Central memory CD8-positive, alpha-beta T cell (primary cell): ENCODE results near the gene SRSF3.

ENCODE experiments used
- ATAC-seq: fragments of 150-1000 bp; cut with Tn5 transposase; replicated peaks from 2 replicates; pipeline ENCODE4 v1.10.0; 2022; ENCODE audit warnings: mild to moderate bottlenecking, moderate FRiP score, moderate number of reproducible peaks; ENCODE audit not compliant: poor library complexity, severe bottlenecking; ENCODE audit errors: extremely low read depth
- DNase-seq, 2 donors: peaks; one replicate each; pipeline ENCODE4 v3.0.0; 2021; ENCODE audit warnings: low spot score in 2 of 2
- H3K27ac Mint-ChIP-seq: one replicate; pipeline ENCODE4 v1.8.0; 2022; ENCODE audit warnings: low read depth, mild to moderate bottlenecking, moderate library complexity, mixed read lengths
- H3K27me3 Mint-ChIP-seq: one replicate; pipeline ENCODE4 v1.8.0; 2022; ENCODE audit warnings: mixed read lengths
- H3K36me3 Mint-ChIP-seq: one replicate; pipeline ENCODE4 v1.8.0; 2022; ENCODE audit warnings: mild to moderate bottlenecking, moderate library complexity, mixed read lengths; ENCODE audit not compliant: insufficient read depth
- H3K4me1 Mint-ChIP-seq: one replicate; pipeline ENCODE4 v1.8.0; 2022; ENCODE audit warnings: mixed read lengths
- H3K4me3 Mint-ChIP-seq: one replicate; pipeline ENCODE4 v1.8.0; 2022; ENCODE audit warnings: mild to moderate bottlenecking, moderate library complexity, mixed read lengths
- H3K9me3 Mint-ChIP-seq: one replicate; pipeline ENCODE4 v1.8.0; 2022; ENCODE audit warnings: mixed read lengths

SRSF3 gene

DNA sequence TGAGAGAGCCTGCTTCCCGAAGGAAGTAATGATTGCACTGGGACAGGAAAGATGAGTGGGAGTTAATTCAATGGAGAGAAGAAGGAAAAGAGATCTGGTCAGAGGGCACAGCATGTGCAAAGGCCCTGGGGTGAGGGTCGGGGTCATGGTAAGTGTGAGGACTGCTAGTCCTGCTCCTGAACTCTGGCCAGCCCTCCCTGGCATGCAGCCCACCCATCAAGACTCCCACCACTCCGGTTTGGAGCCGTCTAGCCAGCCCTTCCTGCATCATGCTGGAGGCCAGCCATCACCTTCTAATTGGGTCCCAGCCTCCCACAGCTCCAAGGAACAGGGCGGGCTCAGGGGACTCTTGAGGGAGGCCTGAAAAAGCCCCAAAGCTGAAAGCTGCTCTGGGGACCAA is 42.1 kb downstream of the SRSF3 start:
- Mint-ChIP-seq H3K4me1 (no peaks in the 10 kb centered on the region), H3K27me3 (peaks cover 6% of the 10 kb centered on the region), H3K4me3 (no peak overlapping the region), H3K36me3 (no peaks in the 10 kb centered on the region), H3K9me3 (no peaks in the 10 kb centered on the region), H3K27ac (no peak overlapping the region)
- ATAC-seq, result no peak
- no peak for DNase-seq

GRCh38 chr6:36636687-36637418 is 42.7 kb downstream of the SRSF3 start:
- ATAC-seq (no peak), DNase-seq (no peak)
- H3K27ac Mint-ChIP-seq, result no peak overlapping the region
- H3K27me3 Mint-ChIP-seq, result peaks cover 6% of the 10 kb centered on the region
- H3K4me3 Mint-ChIP-seq, result no peak overlapping the region
- H3K9me3 Mint-ChIP-seq, result no peaks in the 10 kb centered on the region
- H3K36me3 Mint-ChIP-seq, result no peaks in the 10 kb centered on the region
- no peaks in the 10 kb centered on the region for H3K4me1 Mint-ChIP-seq

DNA sequence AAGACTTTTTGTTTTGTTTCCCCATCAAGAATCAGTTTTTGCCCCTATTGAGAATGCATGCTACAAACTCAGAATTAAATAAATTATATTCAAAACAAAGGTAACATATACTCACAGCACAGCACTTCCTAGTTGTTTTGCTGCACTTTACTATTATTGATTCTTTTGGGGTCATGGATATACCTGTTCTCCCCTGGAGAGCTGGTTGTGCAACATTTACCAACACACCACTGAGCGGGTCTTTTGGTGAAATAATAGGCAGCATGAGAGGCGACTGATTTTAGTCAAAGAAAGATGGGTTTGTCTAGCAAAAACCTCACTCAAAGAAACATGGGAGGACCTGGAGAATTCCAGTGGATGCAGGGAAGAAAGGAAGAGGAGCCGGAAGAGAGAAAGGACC is 44.4 kb downstream of the SRSF3 start:
- H3K27me3 Mint-ChIP-seq, result peaks cover 6% of the 10 kb centered on the region
- no peaks in the 10 kb centered on the region for H3K36me3 Mint-ChIP-seq
- DNase-seq, result no peak
- H3K9me3 Mint-ChIP-seq, result no peaks in the 10 kb centered on the region
- no peaks in the 10 kb centered on the region for H3K4me1 Mint-ChIP-seq
- ATAC-seq, result no peak
- no peak overlapping the region for H3K27ac Mint-ChIP-seq
- H3K4me3 Mint-ChIP-seq, result no peak overlapping the region

GRCh38 chr6:36639171-36639808 is 45.1 kb downstream of the SRSF3 start:
- H3K36me3 Mint-ChIP-seq, result no peaks in the 10 kb centered on the region
- ATAC-seq (no peak), DNase-seq (no peak)
- no peak overlapping the region for H3K4me3 Mint-ChIP-seq
- H3K4me1 Mint-ChIP-seq, result no peaks in the 10 kb centered on the region
- H3K27me3 Mint-ChIP-seq, result peaks cover 6% of the 10 kb centered on the region
- H3K9me3 Mint-ChIP-seq, result no peaks in the 10 kb centered on the region
- no peak overlapping the region for H3K27ac Mint-ChIP-seq

GRCh38 chr6:36641543-36641942 is 47.4 kb downstream of the SRSF3 start:
- no peaks in the 10 kb centered on the region for H3K4me1 Mint-ChIP-seq
- no peak overlapping the region for H3K4me3 Mint-ChIP-seq
- no peaks in the 10 kb centered on the region for H3K36me3 Mint-ChIP-seq
- H3K27me3 Mint-ChIP-seq, result peaks cover 6% of the 10 kb centered on the region
- no peak for ATAC-seq
- no peaks in the 10 kb centered on the region for H3K9me3 Mint-ChIP-seq
- no peak for DNase-seq
- H3K27ac Mint-ChIP-seq, result no peak overlapping the region

- H3K27me3 Mint-ChIP-seq, result no peaks in the 10 kb centered on the region
- DNase-seq (no peak), ATAC-seq (no peak)
- no peaks in the 10 kb centered on the region for H3K9me3 Mint-ChIP-seq
- no peaks in the 10 kb centered on the region for H3K4me1 Mint-ChIP-seq
- no peak overlapping the region for H3K4me3 Mint-ChIP-seq
- no peak overlapping the region for H3K27ac Mint-ChIP-seq
- H3K36me3 Mint-ChIP-seq, result no peaks in the 10 kb centered on the region
These were observed 49.0 kb downstream of the SRSF3 start for GRCh38 chr6:36642913-36643817.

GRCh38 chr6:36643977-36644376 is 49.8 kb downstream of the SRSF3 start:
- Mint-ChIP-seq H3K9me3 (no peaks in the 10 kb centered on the region), H3K36me3 (no peaks in the 10 kb centered on the region), H3K4me3 (no peak overlapping the region), H3K4me1 (no peaks in the 10 kb centered on the region), H3K27ac (no peak overlapping the region), H3K27me3 (no peaks in the 10 kb centered on the region)
- DNase-seq (no peak), ATAC-seq (no peak)

GRCh38 chr6:36649086-36649485 is 54.9 kb downstream of the SRSF3 start:
- Mint-ChIP-seq H3K27me3 (peaks cover 40% of the 10 kb centered on the region), H3K4me3 (no peak overlapping the region), H3K9me3 (no peaks in the 10 kb centered on the region), H3K36me3 (no peaks in the 10 kb centered on the region), H3K27ac (no peak overlapping the region), H3K4me1 (no peaks in the 10 kb centered on the region)
- ATAC-seq (no peak), DNase-seq (no peak)

GRCh38 chr6:36649701-36650484 is 55.7 kb downstream of the SRSF3 start:
- no peak overlapping the region for H3K27ac Mint-ChIP-seq
- no peaks in the 10 kb centered on the region for H3K4me1 Mint-ChIP-seq
- H3K36me3 Mint-ChIP-seq, result no peaks in the 10 kb centered on the region
- peaks cover 48% of the 10 kb centered on the region for H3K27me3 Mint-ChIP-seq
- no peak overlapping the region for H3K4me3 Mint-ChIP-seq
- ATAC-seq (no peak), DNase-seq (no peak)
- H3K9me3 Mint-ChIP-seq, result no peaks in the 10 kb centered on the region

DNA sequence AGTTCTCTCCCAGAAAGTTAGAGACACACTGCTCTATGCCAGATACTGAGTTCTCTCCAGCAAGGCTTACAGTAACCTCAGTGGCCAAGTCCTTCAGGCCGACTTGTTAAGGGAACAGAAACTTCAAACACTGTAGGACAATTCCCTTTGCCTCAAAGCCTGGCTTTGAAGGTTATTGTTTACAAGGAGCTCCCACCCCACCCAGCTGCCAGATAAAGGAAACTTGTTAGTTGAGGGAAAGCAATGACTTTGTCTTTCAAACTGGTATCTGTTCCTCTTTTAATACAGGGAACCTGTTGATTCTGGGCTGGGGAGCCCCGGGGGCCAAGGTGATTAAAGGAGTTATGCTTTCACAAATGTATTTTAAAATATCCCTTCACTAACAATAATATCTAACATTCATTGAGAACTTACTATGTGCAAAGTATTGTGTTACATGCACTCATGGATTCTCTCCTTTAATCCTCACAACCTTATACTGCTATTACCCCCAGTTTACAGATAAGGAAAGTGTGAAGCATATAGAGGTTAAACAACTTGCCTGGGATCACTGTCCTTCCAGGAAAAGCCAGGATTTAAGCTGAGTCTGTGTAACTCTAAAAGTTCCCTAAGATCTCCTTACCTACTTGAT is 56.8 kb downstream of the SRSF3 start:
- H3K36me3 Mint-ChIP-seq, result no peaks in the 10 kb centered on the region
- no peak overlapping the region for H3K4me3 Mint-ChIP-seq
- no peak overlapping the region for H3K27ac Mint-ChIP-seq
- H3K27me3 Mint-ChIP-seq, result peaks cover 59% of the 10 kb centered on the region
- ATAC-seq (no peak), DNase-seq (no peak)
- no peaks in the 10 kb centered on the region for H3K4me1 Mint-ChIP-seq
- H3K9me3 Mint-ChIP-seq, result no peaks in the 10 kb centered on the region

- H3K4me3 Mint-ChIP-seq, result no peak overlapping the region
- ATAC-seq (no peak), DNase-seq (no peak)
- no peaks in the 10 kb centered on the region for H3K9me3 Mint-ChIP-seq
- H3K27ac Mint-ChIP-seq, result no peak overlapping the region
- H3K4me1 Mint-ChIP-seq, result no peaks in the 10 kb centered on the region
- H3K27me3 Mint-ChIP-seq, result peaks cover 64% of the 10 kb centered on the region
- no peaks in the 10 kb centered on the region for H3K36me3 Mint-ChIP-seq
These were observed 57.7 kb downstream of the SRSF3 start for GRCh38 chr6:36651659-36652379.
